GM19395 (cell line): Measurements from ENCODE around the gene LILRA5.
"Not testable (repeated sequence)": the region's sequence is repeated elsewhere in the genome, so short reads cannot be mapped to it uniquely, and the experiment has no call there.

Experiments
- ATAC-seq: cut with Tn5 transposase; IDR thresholded peaks from one replicate; pipeline ENCODE4 v1.9.1; 2021; ENCODE audit warnings: mild to moderate bottlenecking, moderate library complexity; ENCODE audit not compliant: unreplicated experiment

LILRA5 gene

GRCh38 chr19:54307389-54308020, 5.5 kb downstream of the LILRA5 start:
- ATAC-seq: no peak

- ATAC-seq: no peak
Observed at GRCh38 chr19:54305141-54305540, 7.8 kb downstream of the LILRA5 start.

- no peak for ATAC-seq
Observed at GRCh38 chr19:54302257-54302656, 10.7 kb downstream of the LILRA5 start.

- ATAC-seq: no peak
Observed at GRCh38 chr19:54299515-54299914, 13.5 kb downstream of the LILRA5 start.

- ATAC-seq: no peak
Observed at GRCh38 chr19:54299126-54299498, 13.9 kb downstream of the LILRA5 start.

- ATAC-seq: no peak
Observed at GRCh38 chr19:54298357-54299125, 14.4 kb downstream of the LILRA5 start.

- no peak for ATAC-seq
Observed at GRCh38 chr19:54297759-54298305, 15.1 kb downstream of the LILRA5 start.

GRCh38 chr19:54294539-54294938, 18.4 kb downstream of the LILRA5 start:
- no peak for ATAC-seq

GRCh38 chr19:54289160-54289559, 23.8 kb downstream of the LILRA5 start:
- ATAC-seq: not testable (repeated sequence)

- ATAC-seq: no peak
Observed at GRCh38 chr19:54287456-54287855, 25.5 kb downstream of the LILRA5 start.

- not testable (repeated sequence) for ATAC-seq
Observed at GRCh38 chr19:54286283-54286682, 26.7 kb downstream of the LILRA5 start.

GRCh38 chr19:54285427-54286056, 27.4 kb downstream of the LILRA5 start:
- not testable (repeated sequence) for ATAC-seq

GRCh38 chr19:54282686-54283470, 30.1 kb downstream of the LILRA5 start:
- no peak for ATAC-seq

- ATAC-seq: not testable (repeated sequence)
Observed at GRCh38 chr19:54281729-54282075, 31.3 kb downstream of the LILRA5 start.

GRCh38 chr19:54281007-54281728, 31.8 kb downstream of the LILRA5 start, which contains the start of gene LILRB2:
TSS of gene LILRB2 (minus strand) at chr19:54281110. CDS start at chr19:54280496, 614 bp downstream.
- no peak for ATAC-seq

GRCh38 chr19:54280441-54280840, 32.5 kb downstream of the LILRA5 start:
- ATAC-seq: not testable (repeated sequence)

GRCh38 chr19:54280025-54280424, 32.9 kb downstream of the LILRA5 start:
- not testable (repeated sequence) for ATAC-seq

- ATAC-seq: no peak
Observed at GRCh38 chr19:54279406-54279962, 33.5 kb downstream of the LILRA5 start.

- ATAC-seq: not testable (repeated sequence)
Observed at GRCh38 chr19:54278571-54279195, 34.3 kb downstream of the LILRA5 start.
